ENCODE data around the gene C1orf198.

GRCh38 chr1:230851291-230851691 is 17.0 kb downstream of the C1orf198 start:
- TF ChIP-seq CTCF (IDR thresholded peaks at IDR 0.05; ENCODE audit: low read length), result no peak
- no peak for TF ChIP-seq EZH2 (IDR thresholded peaks at IDR 0.05; ENCODE audit: borderline replicate concordance, low read length)

All from OCI-LY1 (cell line).